B cell (primary cell): ENCODE measurements around the gene CASKIN2. TPM values are rescaled to one million over a fixed set of nuclear protein-coding genes. Genes with fewer than 3 reads are reported as not detected.

ENCODE experiments used
- ATAC-seq: fragments of 200-7000 bp; cut with Tn5 transposase; one replicate; pipeline ENCODE4 v1.10.0; 2021; ENCODE audit warnings: low read depth, mild to moderate bottlenecking, moderate number of reproducible peaks, moderate library complexity
- CTCF ChIA-PET: fragments of 350-600 bp; sonication (Branson Sonifier 250); formaldehyde crosslinking; loops from one replicate; lab custom pipeline; 2021; ENCODE audit warnings: antibody characterized with exemption, inconsistent platforms; lab: Charles Lee
- POLR2A ChIA-PET: fragments of 350-600 bp; sonication (Branson Sonifier 250); formaldehyde crosslinking; loops from one replicate; lab custom pipeline; 2021; ENCODE audit warnings: antibody characterized with exemption; lab: Charles Lee
- DNase-seq: peaks from one replicate; pipeline ENCODE4 v3.0.0; 2013
- H2AFZ ChIP-seq: 2 replicates; pipeline ENCODE4 v1.6.1; 2012; ENCODE audit warnings: mild to moderate bottlenecking, low read depth, low read length; ENCODE audit not compliant: insufficient read depth, poor library complexity, severe bottlenecking
- H3K27ac ChIP-seq, 2 donors: 1 replicate in 1 of 2; 2 replicates in 1 of 2; pipeline ENCODE4 v1.5.1; 2012 to 2013; ENCODE audit warnings: low read length in 2 of 2, mild to moderate bottlenecking in 2 of 2, moderate library complexity in 1 of 2
- H3K27me3 ChIP-seq, 4 experiments: fragments of 200-600 bp in 1 of 4; sonication (generic) in 1 of 4; replicated peaks in 1 of 4; 1 replicate in 2 of 4; 2 replicates in 2 of 4; pipeline versions ENCODE4 v1.6.1 to v1.7.0; 2013 to 2016; ENCODE audit warnings: low read length in 3 of 4, mild to moderate bottlenecking in 2 of 4, mixed read lengths in 1 of 4, moderate library complexity in 1 of 4; ENCODE audit not compliant: insufficient read depth in 4 of 4, control insufficient read depth in 3 of 4; ENCODE audit errors: control extremely low read depth in 1 of 4
- H3K36me3 ChIP-seq, 2 experiments: replicated peaks in 1 of 2; 1 replicate in 1 of 2; 2 replicates in 1 of 2; pipeline versions ENCODE4 v1.6.1 to v1.7.1; 2013; ENCODE audit warnings: low read length in 1 of 2; ENCODE audit not compliant: insufficient read depth in 2 of 2, control insufficient read depth in 1 of 2; ENCODE audit errors: control extremely low read depth in 1 of 2, extremely low read depth in 1 of 2
- H3K4me1 ChIP-seq, 2 donors: fragments of 200-600 bp in 1 of 2; sonication (generic) in 1 of 2; 1 replicate in 1 of 2; 2 replicates in 1 of 2; pipeline versions ENCODE4 v1.5.1 to v1.6.1; 2013 to 2017; ENCODE audit warnings: low read length in 2 of 2; ENCODE audit not compliant: control insufficient read depth in 2 of 2, insufficient read depth in 2 of 2
- H3K4me2 ChIP-seq: replicated peaks from 2 replicates; pipeline ENCODE3; 2012; ENCODE audit warnings: mild to moderate bottlenecking, low read depth, low read length; ENCODE audit not compliant: poor library complexity, severe bottlenecking
- H3K4me3 ChIP-seq, 5 experiments: fragments of 200-600 bp in 1 of 5; sonication (generic) in 1 of 5; 1 replicate in 3 of 5; 2 replicates in 2 of 5; pipeline versions ENCODE4 v1.5.1 to v1.7.0; 2011 to 2016; ENCODE audit warnings: low read length in 4 of 5, mild to moderate bottlenecking in 4 of 5, low read depth in 2 of 5, control low read depth in 1 of 5, moderate library complexity in 1 of 5; ENCODE audit not compliant: insufficient read depth in 1 of 5; ENCODE audit errors: control extremely low read depth in 1 of 5, extremely low read depth in 1 of 5
- H3K79me2 ChIP-seq: fragments of 200-600 bp; sonication (generic); one replicate; pipeline ENCODE4 v1.6.0; 2016; ENCODE audit warnings: low read length; ENCODE audit not compliant: control insufficient read depth, insufficient read depth
- H3K9ac ChIP-seq: fragments of 200-600 bp; sonication (generic); 2 replicates; pipeline ENCODE4 v1.6.1; 2017; ENCODE audit warnings: mild to moderate bottlenecking, low read length, moderate library complexity
- H3K9me3 ChIP-seq, 3 donors: one replicate each; pipeline versions ENCODE4 v1.6.1 to v1.7.1; 2013; ENCODE audit warnings: low read length in 2 of 3; ENCODE audit not compliant: control insufficient read depth in 2 of 3, insufficient read depth in 1 of 3; ENCODE audit errors: control extremely low read depth in 1 of 3
- H4K20me1 ChIP-seq: 2 replicates; pipeline ENCODE4 v1.6.0; 2012; ENCODE audit warnings: mild to moderate bottlenecking, low read length; ENCODE audit not compliant: insufficient read depth, control insufficient read depth, poor library complexity, severe bottlenecking
- H3K27ac Mint-ChIP-seq: one replicate; pipeline ENCODE4 v1.8.0; 2021; ENCODE audit warnings: mixed read lengths
- H3K27me3 Mint-ChIP-seq: one replicate; pipeline ENCODE4 v1.8.0; 2021; ENCODE audit warnings: mixed read lengths
- H3K4me1 Mint-ChIP-seq: one replicate; pipeline ENCODE4 v1.8.0; 2021; ENCODE audit warnings: mixed read lengths
- H3K4me3 Mint-ChIP-seq: one replicate; pipeline ENCODE4 v1.8.0; 2021; ENCODE audit warnings: mixed read lengths
- H3K9me3 Mint-ChIP-seq: one replicate; pipeline ENCODE4 v1.8.0; 2022; ENCODE audit warnings: mixed read lengths; ENCODE audit not compliant: insufficient read depth
- EZH2 ChIP-seq: IDR thresholded peaks from 2 replicates; pipeline ENCODE4 v1.6.1; 2012; ENCODE audit warnings: borderline replicate concordance, low read depth, mild to moderate bottlenecking, moderate library complexity, low read length; ENCODE audit not compliant: insufficient read depth, poor library complexity, severe bottlenecking
- WGBS: methylation state at CpG from one replicate; pipeline ENCODE4 v1.1.5; 2013; ENCODE audit warnings: missing lambda C conversion rate; ENCODE audit not compliant: insufficient coverage; 5-methylcytosine and 5-hydroxymethylcytosine counted together
- intact Hi-C: fragments of 100-400 bp; cut with micrococcal nuclease; formaldehyde crosslinking; loops from one replicate; pipeline ENCODE4 v1.10.0; 2022
- polyA plus RNA-seq: library from polyadenylated mRNA; depleted of rRNA; stranded (reverse); fragments of >200 nt; gene quantifications from 2 replicates; pipeline ENCODE4 v1.2.3, GENCODE V29; 2012
- total RNA-seq, 2 donors: library from RNA; stranded (reverse); fragments of 120-200 nt in 1 of 2; gene quantifications; 1 replicate in 1 of 2; 2 replicates in 1 of 2; pipeline versions ENCODE4 v1.2.3 to v1.2.4, GENCODE V29; 2013 to 2022
- TF ChIP-seq, protein P1 (sequence below): fragments of 200-600 bp; IDR thresholded peaks from one replicate; pipeline ENCODE4 v1.8.0; 2022; ENCODE audit warnings: antibody characterized with exemption, mild to moderate bottlenecking

The CASKIN2 gene
- total and polyA plus RNA-seq, 2 donors (not counting 1 experiment from before 2014, with no cell fraction given) = 0.37 to 1.00 TPM

DNA sequence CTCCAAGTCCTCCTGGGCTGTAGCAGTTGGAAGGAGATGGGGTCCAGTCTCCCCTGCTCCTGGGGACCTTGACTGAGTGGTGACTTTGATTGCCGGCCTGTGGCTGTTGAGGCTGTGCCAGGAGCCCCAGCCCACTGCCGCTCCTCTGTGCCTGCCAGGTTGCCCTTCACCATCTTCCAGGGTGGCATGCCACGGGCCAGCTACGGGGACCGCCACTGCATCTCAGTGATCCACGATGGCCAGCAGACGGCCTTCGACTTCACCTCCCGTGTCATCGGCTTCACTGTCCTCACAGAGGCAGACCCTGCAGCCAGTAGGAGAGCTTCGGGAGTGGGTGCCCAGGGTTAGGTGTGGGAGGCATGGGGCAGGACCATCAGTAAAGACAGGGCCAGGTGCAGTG, 48.9 kb upstream of the CASKIN2 start:
- POLR2A ChIA-PET = interaction anchor here (0.5 kb wide), 1 partner anchor 44 kb away, joined by 4 read pairs; no protein-coding TSS in a partner anchor
- intact Hi-C loops = no loop called here
- H3K27me3 Mint-ChIP-seq = no peaks in the 10 kb centered on the region
- WGBS = 97% methylated on average over 11 of the region's 11 CpGs
- Histone ChIP-seq H3K9me3 (no peaks in the 10 kb centered on the region), H3K36me3 (peaks cover 0 to 9% of the 10 kb centered on the region in 2 experiments), H2AFZ (no peak overlapping the region), H4K20me1 (no peaks in the 10 kb centered on the region), H3K4me1 (peaks cover 10 to 14% of the 10 kb centered on the region in 2 donors), H3K27me3 (no peaks in the 10 kb centered on the region), H3K9ac (no peak overlapping the region), H3K4me3 (no peak overlapping the region), H3K4me2 (no peak overlapping the region), H3K27ac (no peak overlapping the region), H3K79me2 (no peaks in the 10 kb centered on the region)
- H3K27ac Mint-ChIP-seq = no peak overlapping the region
- TF ChIP-seq, protein P1, sequence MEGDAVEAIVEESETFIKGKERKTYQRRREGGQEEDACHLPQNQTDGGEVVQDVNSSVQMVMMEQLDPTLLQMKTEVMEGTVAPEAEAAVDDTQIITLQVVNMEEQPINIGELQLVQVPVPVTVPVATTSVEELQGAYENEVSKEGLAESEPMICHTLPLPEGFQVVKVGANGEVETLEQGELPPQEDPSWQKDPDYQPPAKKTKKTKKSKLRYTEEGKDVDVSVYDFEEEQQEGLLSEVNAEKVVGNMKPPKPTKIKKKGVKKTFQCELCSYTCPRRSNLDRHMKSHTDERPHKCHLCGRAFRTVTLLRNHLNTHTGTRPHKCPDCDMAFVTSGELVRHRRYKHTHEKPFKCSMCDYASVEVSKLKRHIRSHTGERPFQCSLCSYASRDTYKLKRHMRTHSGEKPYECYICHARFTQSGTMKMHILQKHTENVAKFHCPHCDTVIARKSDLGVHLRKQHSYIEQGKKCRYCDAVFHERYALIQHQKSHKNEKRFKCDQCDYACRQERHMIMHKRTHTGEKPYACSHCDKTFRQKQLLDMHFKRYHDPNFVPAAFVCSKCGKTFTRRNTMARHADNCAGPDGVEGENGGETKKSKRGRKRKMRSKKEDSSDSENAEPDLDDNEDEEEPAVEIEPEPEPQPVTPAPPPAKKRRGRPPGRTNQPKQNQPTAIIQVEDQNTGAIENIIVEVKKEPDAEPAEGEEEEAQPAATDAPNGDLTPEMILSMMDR = no peak
- no peak for TF ChIP-seq EZH2
- H3K9me3 Mint-ChIP-seq = no peaks in the 10 kb centered on the region
- CTCF ChIA-PET = no interaction called here
- H3K4me3 Mint-ChIP-seq = no peak overlapping the region
- peaks cover 15% of the 10 kb centered on the region for H3K4me1 Mint-ChIP-seq
- ATAC-seq (no peak), DNase-seq (no peak)

GRCh38 chr17:75563063-75563758, 47.9 kb upstream of the CASKIN2 start:
- intact Hi-C loops = no loop called here
- Histone ChIP-seq H3K27ac (no peak overlapping the region), H3K4me3 (no peak overlapping the region), H3K4me1 (peaks cover 10 to 14% of the 10 kb centered on the region in 2 donors), H3K79me2 (no peaks in the 10 kb centered on the region), H3K4me2 (no peak overlapping the region), H3K9me3 (no peaks in the 10 kb centered on the region), H3K36me3 (peaks cover 0 to 9% of the 10 kb centered on the region in 2 experiments), H3K9ac (no peak overlapping the region), H3K27me3 (no peaks in the 10 kb centered on the region), H4K20me1 (no peaks in the 10 kb centered on the region), H2AFZ (no peak overlapping the region)
- H3K27ac Mint-ChIP-seq = no peak overlapping the region
- H3K27me3 Mint-ChIP-seq = no peaks in the 10 kb centered on the region
- no peaks in the 10 kb centered on the region for H3K9me3 Mint-ChIP-seq
- no peak overlapping the region for H3K4me3 Mint-ChIP-seq
- ChIA-PET POLR2A (no interaction called here), CTCF (no interaction called here)
- WGBS = 94% methylated on average over 28 of the region's 28 CpGs
- DNase-seq = no peak
- no peak for ATAC-seq
- H3K4me1 Mint-ChIP-seq = peaks cover 13% of the 10 kb centered on the region
- TF ChIP-seq, protein P1 = no peak
- no peak for TF ChIP-seq EZH2
